Common myeloid progenitor, CD34-positive (primary cell): Measurements from ENCODE around the gene KRT27.

ENCODE experiments used
- CTCF ChIA-PET: fragments of 350-600 bp; sonication (Branson Sonifier 250); formaldehyde crosslinking; loops from one replicate; lab custom pipeline; 2021; ENCODE audit warnings: antibody characterized with exemption; lab: Charles Lee
- POLR2A ChIA-PET: fragments of 350-600 bp; sonication (Branson Sonifier 250); formaldehyde crosslinking; loops from one replicate; lab custom pipeline; 2021; ENCODE audit warnings: antibody characterized with exemption; lab: Charles Lee
- DNase-seq, 3 donors: peaks; one replicate each; pipeline versions ENCODE4 v3.0.0 to v3.0.0-alpha.2; 2013
- H3K27ac ChIP-seq, 2 experiments: 1 replicate in 1 of 2; 2 replicates in 1 of 2; pipeline ENCODE4 v1.7.0; 2013; ENCODE audit warnings: inconsistent platforms in 2 of 2, low read length in 2 of 2, mild to moderate bottlenecking in 2 of 2, low read depth in 1 of 2, moderate library complexity in 1 of 2; ENCODE audit not compliant: severe bottlenecking in 2 of 2, insufficient read depth in 1 of 2, poor library complexity in 1 of 2
- H3K27me3 ChIP-seq, 5 experiments: replicated peaks in 2 of 5; 1 replicate in 3 of 5; 2 replicates in 2 of 5; pipeline versions ENCODE4 v1.6.1 to v1.7.0; 2013; ENCODE audit warnings: low read length in 4 of 5, mild to moderate bottlenecking in 2 of 5, moderate library complexity in 2 of 5, inconsistent platforms in 1 of 5; ENCODE audit not compliant: insufficient read depth in 5 of 5, control insufficient read depth in 4 of 5
- H3K36me3 ChIP-seq, 4 experiments: 1 replicate in 2 of 4; 2 replicates in 2 of 4; pipeline versions ENCODE4 v1.6.1 to v1.7.0; 2013; ENCODE audit warnings: low read length in 3 of 4, control low read depth in 1 of 4, mild to moderate bottlenecking in 1 of 4; ENCODE audit not compliant: control insufficient read depth in 4 of 4, insufficient read depth in 4 of 4
- H3K4me1 ChIP-seq, 4 experiments: 1 replicate in 3 of 4; 2 replicates in 1 of 4; pipeline versions ENCODE4 v1.6.1 to v1.7.1; 2013; ENCODE audit warnings: low read length in 3 of 4, mild to moderate bottlenecking in 3 of 4, control low read depth in 1 of 4, inconsistent platforms in 1 of 4, moderate library complexity in 1 of 4; ENCODE audit not compliant: control insufficient read depth in 4 of 4, insufficient read depth in 4 of 4; ENCODE audit errors: control extremely low read depth in 1 of 4
- H3K4me3 ChIP-seq, 7 experiments: 1 replicate in 4 of 7; 2 replicates in 3 of 7; pipeline versions ENCODE4 v1.5.1 to v1.7.0; 2013; ENCODE audit warnings: mild to moderate bottlenecking in 7 of 7, low read length in 6 of 7, moderate library complexity in 6 of 7, inconsistent platforms in 2 of 7, low read depth in 2 of 7, control low read depth in 1 of 7; ENCODE audit not compliant: insufficient read depth in 4 of 7, control insufficient read depth in 1 of 7; ENCODE audit errors: extremely low read depth in 1 of 7
- H3K9me3 ChIP-seq, 5 experiments: 1 replicate in 4 of 5; 2 replicates in 1 of 5; pipeline versions ENCODE4 v1.6.1 to v1.7.1; 2013; ENCODE audit warnings: low read length in 4 of 5, mild to moderate bottlenecking in 2 of 5, inconsistent platforms in 1 of 5, low read depth in 1 of 5, moderate library complexity in 1 of 5; ENCODE audit not compliant: control insufficient read depth in 4 of 5, insufficient read depth in 2 of 5; ENCODE audit errors: control extremely low read depth in 1 of 5
- WGBS: methylation state at CpG from one replicate; pipeline ENCODE4 v1.1.5; 2013; ENCODE audit not compliant: insufficient coverage; 5-methylcytosine and 5-hydroxymethylcytosine counted together

KRT27 gene

DNA sequence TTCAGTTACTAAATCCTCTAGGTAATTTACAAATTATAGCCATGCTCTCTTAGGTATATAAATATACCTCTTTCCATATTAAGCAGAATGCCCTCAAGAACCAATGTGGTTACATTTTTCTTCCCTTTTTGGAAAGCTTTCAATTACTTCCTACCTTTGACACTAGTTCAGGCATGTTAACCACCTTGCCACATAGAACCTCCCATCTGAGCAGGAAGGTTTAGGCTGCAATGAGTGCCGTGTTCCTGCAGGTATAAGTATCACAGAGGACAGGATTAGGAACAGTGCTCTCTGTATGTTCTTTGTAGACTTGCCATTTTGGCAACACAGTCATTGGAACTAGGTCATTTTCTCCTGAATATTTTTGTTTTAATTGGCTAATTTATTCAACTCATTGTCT lies 47.3 kb downstream of the KRT27 start:
- no peaks in the 10 kb centered on the region for H3K36me3 ChIP-seq
- ChIA-PET POLR2A (no interaction called here), CTCF (interaction anchor here (1.1 kb wide), 1 partner anchor 13 kb away, joined by 3 read pairs; no protein-coding TSS in a partner anchor)
- WGBS = 90% methylated on average over 1 of the region's 1 CpG
- no peak overlapping the region for H3K27ac ChIP-seq
- H3K9me3 ChIP-seq = peaks cover 0 to 7% (median 2%) of the 10 kb centered on the region in 5 experiments
- H3K4me3 ChIP-seq = no peak overlapping the region
- DNase-seq = no peak
- H3K4me1 ChIP-seq = no peaks in the 10 kb centered on the region
- peaks cover 6 to 42% (median 28%) of the 10 kb centered on the region in 5 experiments for H3K27me3 ChIP-seq

DNA sequence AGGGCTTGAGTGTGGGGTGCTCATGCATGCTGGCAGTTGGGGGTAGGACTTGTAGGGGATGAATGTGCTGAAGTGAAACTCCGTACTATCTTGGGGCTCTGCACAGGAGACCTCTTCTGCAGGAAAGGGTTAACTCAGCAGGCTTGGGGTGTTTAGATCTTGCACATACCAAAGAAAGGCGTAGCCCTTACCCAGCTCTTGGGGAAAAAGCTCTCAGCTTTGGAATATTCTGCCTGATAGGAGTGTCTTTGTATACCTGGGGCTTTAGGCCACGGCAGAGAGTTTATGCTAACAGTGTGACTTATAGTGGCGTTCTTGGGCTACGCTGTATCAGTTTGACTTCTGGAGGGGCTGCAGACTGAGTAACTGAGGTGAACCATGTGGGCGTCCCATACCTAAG lies 48.3 kb downstream of the KRT27 start:
- 96% methylated on average over 6 of the region's 6 CpGs for WGBS
- Histone ChIP-seq H3K4me3 (no peak overlapping the region), H3K36me3 (no peaks in the 10 kb centered on the region), H3K9me3 (peaks cover 0 to 7% (median 2%) of the 10 kb centered on the region in 5 experiments), H3K27me3 (peaks cover 6 to 40% (median 28%) of the 10 kb centered on the region in 5 experiments), H3K27ac (no peak overlapping the region), H3K4me1 (no peaks in the 10 kb centered on the region)
- ChIA-PET POLR2A (no interaction called here), CTCF (interaction anchor here (1.1 kb wide), 1 partner anchor 12 kb away, joined by 3 read pairs; no protein-coding TSS in a partner anchor)
- DNase-seq = no peak

DNA sequence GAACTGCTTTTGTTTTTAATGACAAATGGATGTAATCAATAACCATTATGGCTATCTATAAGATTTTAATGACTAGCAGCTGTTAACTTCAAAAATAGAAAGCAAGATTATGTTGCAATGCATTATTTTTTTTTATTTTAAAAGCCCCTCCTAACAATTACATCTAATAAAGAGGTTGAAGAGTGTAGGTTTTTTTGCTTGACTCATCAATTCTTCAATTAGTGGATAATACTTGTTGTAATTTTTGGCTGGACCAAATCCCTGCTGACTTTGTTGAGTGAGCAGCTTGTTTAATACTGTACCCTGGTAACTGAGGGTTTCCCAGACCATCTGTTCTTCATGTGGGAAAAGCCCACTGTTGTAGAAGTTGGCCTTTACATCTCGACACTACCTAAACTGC lies 51.4 kb downstream of the KRT27 start:
- ChIA-PET POLR2A (no interaction called here), CTCF (interaction anchor here (1.2 kb wide), 1 partner anchor 50 kb away, joined by 3 read pairs; no protein-coding TSS in a partner anchor)
- Histone ChIP-seq H3K9me3 (peaks cover 0 to 7% (median 2%) of the 10 kb centered on the region in 5 experiments), H3K4me3 (no peak overlapping the region), H3K36me3 (no peaks in the 10 kb centered on the region), H3K27me3 (peaks cover 6 to 44% (median 22%) of the 10 kb centered on the region in 5 experiments), H3K27ac (no peak overlapping the region), H3K4me1 (no peaks in the 10 kb centered on the region)
- DNase-seq = no peak
- WGBS = 67% methylated on average over 1 of the region's 1 CpG

DNA sequence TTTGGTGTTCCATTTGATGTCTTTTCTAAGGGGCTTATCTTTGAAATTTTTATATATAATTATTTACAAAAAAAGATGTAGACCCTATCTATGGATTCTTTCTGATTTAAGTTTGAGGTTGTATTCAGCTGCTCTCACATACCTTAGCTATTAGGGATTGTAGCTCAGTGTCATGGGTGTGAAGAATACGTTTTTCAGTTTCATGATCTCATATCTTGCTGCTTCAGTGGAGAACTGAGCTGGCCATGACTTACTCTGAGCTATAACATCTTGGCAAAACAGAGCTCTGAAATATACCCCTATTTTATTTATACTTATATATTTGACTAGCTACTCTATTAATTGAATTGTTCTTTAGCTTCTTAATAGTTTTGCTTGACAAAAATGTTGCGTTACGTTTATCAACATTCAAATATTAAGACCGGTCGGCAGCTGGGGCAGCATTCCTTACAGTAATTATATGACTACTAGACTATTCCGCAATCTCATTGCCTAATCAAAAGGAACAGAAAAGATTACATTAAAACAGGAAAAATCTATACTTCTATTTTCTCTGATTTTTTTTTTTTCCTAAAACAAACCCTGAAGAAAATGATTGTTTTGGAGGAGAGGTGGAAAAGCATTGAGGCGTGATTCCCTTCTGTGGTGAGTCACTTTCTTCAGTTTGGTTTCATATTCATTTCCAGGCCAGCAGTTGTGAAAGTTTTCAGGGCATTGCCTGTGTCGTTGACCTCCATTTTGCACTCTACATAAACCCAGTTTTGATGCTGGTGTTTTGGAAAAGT lies 54.7 kb downstream of the KRT27 start:
- Histone ChIP-seq H3K36me3 (no peaks in the 10 kb centered on the region), H3K4me1 (no peaks in the 10 kb centered on the region), H3K4me3 (no peak overlapping the region), H3K27me3 (peaks cover 6 to 55% (median 19%) of the 10 kb centered on the region in 5 experiments), H3K9me3 (no peaks in the 10 kb centered on the region), H3K27ac (no peak overlapping the region)
- ChIA-PET CTCF (no interaction called here), POLR2A (interaction anchor here (0.5 kb wide), 1 partner anchor 33 kb away, joined by 7 read pairs; no protein-coding TSS in a partner anchor)
- 100% methylated on average over 2 of the region's 8 CpGs for WGBS
- DNase-seq = peak in 2 of 3 donors; percentile 2 to 4

DNA sequence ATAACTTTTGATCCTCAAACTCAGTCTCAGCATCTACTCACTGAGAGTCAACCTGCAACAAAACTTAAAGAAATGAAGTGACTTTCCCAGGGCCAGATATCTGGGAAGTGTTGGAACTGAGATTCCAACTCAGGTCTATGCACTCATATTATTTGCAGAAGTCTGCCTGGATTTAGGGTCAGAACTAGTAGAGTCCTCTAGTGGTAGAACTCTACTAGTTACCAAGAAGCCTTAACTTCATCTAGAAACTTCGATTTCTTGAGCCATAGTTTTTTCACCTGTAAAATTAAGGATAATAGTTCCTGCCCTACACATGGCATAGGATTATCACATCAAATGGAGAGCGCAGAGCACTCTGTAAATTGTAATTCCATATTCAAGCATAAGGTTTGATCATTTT lies 55.4 kb downstream of the KRT27 start:
- 80% methylated on average over 2 of the region's 2 CpGs for WGBS
- peaks cover 6 to 52% (median 18%) of the 10 kb centered on the region in 5 experiments for H3K27me3 ChIP-seq
- POLR2A ChIA-PET = interaction anchor here (0.5 kb wide), 1 partner anchor 34 kb away, joined by 7 read pairs; no protein-coding TSS in a partner anchor
- H3K4me1 ChIP-seq = no peaks in the 10 kb centered on the region
- no peak overlapping the region for H3K4me3 ChIP-seq
- H3K36me3 ChIP-seq = no peaks in the 10 kb centered on the region
- peak; percentile 2 to 23 (median 9) for DNase-seq
- CTCF ChIA-PET = no interaction called here
- H3K27ac ChIP-seq = no peak overlapping the region
- H3K9me3 ChIP-seq = no peaks in the 10 kb centered on the region
